ENCODE data around the gene MEFV.

- TF ChIP-seq POLR2AphosphoS2 (conservative IDR thresholded peaks at IDR 0.05; ENCODE audit: low read length): no peak
- TF ChIP-seq CHD2 (IDR thresholded peaks at IDR 0.05; ENCODE audit: low read length, partially characterized antibody): no peak
- TF ChIP-seq USF2 (IDR thresholded peaks at IDR 0.05): no peak
- TF ChIP-seq CTCF (IDR thresholded peaks at IDR 0.05): no peak
- TF ChIP-seq KDM5A (IDR thresholded peaks at IDR 0.05): no peak
- no peak for TF ChIP-seq HOXA7 (CRISPR knock-in tag; IDR thresholded peaks at IDR 0.05)
- no peak for TF ChIP-seq POLR2A (IDR thresholded peaks at IDR 0.05; ENCODE audit: low read length)
- TF ChIP-seq CBX2 (IDR thresholded peaks at IDR 0.05; ENCODE audit: borderline replicate concordance, low read depth): no peak
Observed at GRCh38 chr16:3256866-3257465, 533 bp upstream of the MEFV start.
